ENCODE results near the gene IL17B.
"Not testable (repeated sequence)": the region's sequence is repeated elsewhere in the genome, so short reads cannot be mapped to it uniquely, and the experiment has no call there.

IL17B gene

GRCh38 chr5:149400304-149400703, 21.2 kb upstream of the IL17B start:
- DNase-seq (ENCODE audit: low read depth in 2 of 2): no peak

DNA sequence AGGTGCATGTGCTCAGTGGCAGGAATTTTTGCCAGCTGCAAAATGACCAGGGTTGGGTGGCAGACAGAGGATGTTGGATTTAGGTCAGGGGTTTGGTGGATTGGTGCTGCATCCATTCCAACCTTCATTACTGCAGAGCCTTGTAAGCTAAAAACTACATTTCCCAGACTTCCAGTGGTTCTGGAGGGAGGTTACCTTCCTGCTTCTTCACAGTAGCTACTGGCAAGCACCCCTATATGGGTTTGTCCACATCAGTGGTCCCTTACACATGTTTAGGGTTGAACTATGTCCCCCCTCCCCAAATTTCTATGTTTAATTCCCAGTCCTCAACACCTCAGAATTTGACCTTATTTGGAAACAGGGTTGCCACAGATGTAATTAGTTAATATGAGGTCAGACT, 20.7 kb upstream of the IL17B start:
- DNase-seq (ENCODE audit: low read depth in 2 of 2): no peak

DNA sequence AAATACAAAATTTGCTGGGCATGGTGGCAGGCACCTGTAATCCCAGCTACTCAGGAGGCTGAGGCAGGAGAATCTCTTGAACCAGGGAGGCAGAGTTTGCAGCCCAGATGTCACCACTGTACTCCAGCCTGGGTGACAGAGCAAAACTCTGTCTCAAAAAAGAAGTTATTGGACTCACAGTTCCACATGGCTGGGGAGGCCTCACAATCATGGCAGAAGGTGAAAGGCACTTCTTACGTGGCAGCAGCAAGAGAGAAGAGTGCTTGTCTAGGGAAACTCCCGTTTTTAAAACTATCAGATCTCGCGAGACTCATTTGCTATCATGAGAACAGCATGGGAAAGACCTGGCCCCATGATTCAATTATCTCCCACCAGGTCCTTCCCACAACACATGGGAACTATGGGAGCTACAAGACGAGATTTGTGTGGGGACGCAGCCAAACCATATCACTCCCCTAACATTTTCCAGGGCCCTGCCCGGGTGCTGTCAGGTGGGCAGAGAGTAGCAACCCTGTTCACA, 19.7 kb upstream of the IL17B start:
- DNase-seq (ENCODE audit: low read depth in 2 of 2): not testable (repeated sequence)

- DNase-seq (ENCODE audit: low read depth in 2 of 2): no peak
Measured at GRCh38 chr5:149397530-149397929, 18.4 kb upstream of the IL17B start.

GRCh38 chr5:149394996-149395395, 15.9 kb upstream of the IL17B start:
- DNase-seq (ENCODE audit: low read depth in 2 of 2): not testable (repeated sequence)

DNA sequence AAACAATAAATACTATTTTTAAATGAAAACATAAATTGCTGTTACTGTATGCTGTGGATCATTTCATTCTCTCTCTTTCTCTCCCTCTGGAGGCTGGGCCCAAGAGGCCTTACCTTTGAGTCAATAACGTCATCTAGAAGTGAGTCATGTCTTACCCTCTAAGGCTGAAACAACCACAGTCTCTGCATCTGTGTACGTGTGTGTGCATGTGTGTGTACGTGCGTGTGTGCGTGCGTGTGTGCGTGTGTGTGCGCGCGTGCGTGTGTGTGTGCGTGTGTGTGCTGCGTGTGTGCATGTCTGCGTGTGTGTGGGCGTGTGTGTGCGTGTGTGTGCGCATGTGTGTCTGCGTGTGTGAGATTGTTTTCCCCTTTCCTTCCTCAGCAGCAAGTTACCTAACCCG, 13.6 kb upstream of the IL17B start:
- DNase-seq (ENCODE audit: low read depth in 2 of 2): no peak

GRCh38 chr5:149391524-149391923, 12.4 kb upstream of the IL17B start:
- no peak for DNase-seq (ENCODE audit: low read depth in 2 of 2)

DNA sequence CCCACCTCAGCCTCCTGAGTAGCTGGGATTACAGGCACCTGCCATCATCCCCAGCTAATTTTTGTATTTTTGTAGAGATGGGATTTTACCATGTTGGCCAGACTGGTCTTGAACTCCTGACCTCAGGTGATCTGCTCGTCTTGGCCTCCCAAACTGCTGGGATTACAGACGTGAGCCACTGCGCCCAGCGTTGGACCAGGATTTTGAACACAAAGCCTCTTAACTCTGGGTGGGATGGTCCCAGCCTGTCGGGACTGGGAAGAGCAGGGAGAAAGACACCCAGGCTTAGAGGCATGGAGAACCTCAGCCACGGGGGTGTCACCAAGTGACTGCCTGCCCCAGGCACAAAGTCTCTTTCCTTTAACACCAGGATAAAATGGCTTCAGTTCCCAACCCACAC, 12.0 kb upstream of the IL17B start:
- not testable (repeated sequence) for DNase-seq (ENCODE audit: low read depth in 2 of 2)

- DNase-seq (ENCODE audit: low read depth in 2 of 2): no peak
Measured at GRCh38 chr5:149389552-149390495, 10.7 kb upstream of the IL17B start.

GRCh38 chr5:149388498-149389190, 9.6 kb upstream of the IL17B start:
- DNase-seq (ENCODE audit: low read depth in 2 of 2): no peak

DNA sequence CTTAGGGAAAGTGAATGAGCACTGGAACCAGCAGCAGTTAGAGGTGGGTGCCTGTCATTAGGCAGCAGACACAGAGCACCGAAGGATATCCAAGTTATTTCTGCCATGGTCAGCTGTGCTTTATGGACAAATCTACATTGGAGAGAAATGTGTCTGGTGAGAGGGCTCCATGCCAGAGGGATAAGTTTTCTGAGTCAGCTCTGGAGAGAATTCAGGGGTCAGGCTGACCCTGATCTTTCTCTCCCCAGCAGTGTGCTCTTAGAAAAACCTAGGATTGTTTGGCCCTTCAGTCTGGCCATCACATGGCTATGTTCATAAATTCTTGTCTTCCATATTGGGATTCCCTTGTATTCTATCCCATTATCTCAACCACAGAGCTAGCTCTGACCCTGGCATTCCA, 8.9 kb upstream of the IL17B start:
- DNase-seq (ENCODE audit: low read depth in 2 of 2): no peak

DNA sequence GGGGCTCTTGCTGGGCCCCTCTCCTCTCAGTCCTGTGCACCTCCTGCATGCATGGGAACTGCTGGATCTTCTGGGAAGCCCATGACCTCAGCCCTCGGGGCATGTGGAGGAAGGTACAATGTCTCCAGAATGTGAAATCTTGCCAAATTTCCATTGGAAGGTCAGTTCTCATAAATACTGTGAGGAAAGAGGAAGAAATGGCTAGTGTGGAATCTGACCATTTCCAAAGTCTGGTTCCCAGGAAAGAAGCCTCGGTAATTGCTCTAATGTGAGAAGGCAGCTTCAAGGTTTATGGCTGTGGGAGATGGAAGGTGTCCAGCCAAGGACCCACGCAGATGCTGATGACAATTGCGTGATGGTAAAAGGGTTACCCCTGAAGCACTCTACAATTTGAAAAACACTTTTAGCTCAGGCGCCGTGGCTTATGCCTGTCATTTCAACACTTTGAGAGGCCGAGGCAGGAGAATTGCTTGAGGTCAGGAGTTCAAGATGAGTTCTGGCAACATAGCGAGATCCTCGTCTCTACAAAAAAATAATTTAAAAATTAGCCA, 8.1 kb upstream of the IL17B start:
- no peak for DNase-seq (ENCODE audit: low read depth in 2 of 2)

DNA sequence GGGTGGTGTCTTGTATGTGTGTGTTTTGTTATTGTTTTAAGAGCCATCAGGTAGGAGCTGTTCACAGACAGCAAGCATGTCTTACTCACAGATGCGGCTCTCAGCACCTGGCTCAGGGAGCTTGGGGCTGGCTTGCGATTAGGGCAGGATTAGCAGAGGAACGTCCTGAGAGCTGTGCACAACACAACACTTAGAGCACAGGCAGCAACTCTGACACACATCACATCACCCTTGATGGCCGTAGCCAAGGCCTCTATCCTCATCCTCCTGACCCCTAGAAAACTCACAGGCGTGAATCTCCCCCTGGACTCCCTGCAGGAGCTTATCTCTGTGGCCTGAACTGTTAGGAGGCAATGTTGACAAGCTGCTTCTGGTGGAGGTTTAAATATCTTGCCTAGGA, 7.1 kb upstream of the IL17B start:
- DNase-seq (ENCODE audit: low read depth in 2 of 2): no peak

DNA sequence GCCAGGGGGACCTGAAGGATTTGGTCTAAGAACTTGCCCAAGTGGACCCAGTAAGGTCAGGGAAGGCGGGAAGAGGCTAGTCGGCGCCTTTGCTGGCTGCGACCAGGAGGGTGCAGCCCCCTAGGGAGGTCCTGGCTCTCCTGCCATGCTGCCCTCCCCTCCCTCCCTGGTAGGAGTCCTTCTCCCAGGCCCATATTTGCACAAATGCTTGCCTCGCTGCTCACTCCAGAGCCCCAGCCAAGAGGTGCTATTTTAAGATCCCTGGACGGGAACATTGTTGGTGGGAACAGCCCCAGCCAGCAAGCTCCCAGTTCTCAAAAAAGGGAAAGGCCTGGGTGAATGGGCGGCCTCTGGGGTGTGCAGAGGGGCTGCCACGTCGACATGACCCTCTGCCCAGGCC, 4.3 kb upstream of the IL17B start:
- DNase-seq (ENCODE audit: low read depth in 2 of 2): no peak

DNA sequence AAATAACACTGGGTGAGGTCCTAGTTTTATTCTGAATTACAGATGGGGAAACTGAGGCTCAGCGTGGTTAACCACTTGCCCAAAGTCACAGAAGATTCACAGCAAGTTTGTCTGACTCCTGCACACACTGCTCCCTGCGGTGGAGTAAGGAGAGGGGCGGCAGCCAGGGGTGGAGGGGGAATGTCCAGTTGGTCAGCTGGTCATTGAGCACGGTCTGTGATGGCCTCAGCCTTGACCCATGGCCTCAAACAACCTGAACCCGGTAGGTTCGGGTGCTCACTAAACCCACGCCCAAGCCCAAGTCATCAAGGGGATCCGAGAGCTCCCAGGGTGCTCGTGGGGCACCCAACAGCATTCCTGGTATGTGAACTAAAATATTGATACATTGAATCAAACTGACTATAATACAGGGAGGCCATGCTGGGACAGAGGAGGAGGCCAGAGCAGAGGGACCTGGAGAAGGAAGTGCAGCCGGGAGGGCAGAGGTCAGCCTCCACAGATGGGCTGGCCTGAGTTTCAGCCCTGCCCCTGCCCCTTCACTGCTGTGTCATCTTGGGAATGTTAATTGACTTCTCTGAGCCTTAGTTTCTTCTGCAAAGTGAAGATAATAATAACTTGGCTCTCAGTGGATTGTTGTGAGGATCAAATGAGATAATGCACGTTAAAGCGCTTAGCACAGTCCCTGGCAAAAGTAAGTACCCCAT, 3.6 kb upstream of the IL17B start:
- DNase-seq (ENCODE audit: low read depth in 2 of 2): no peak

GRCh38 chr5:149381986-149382338, 2.9 kb upstream of the IL17B start:
- DNase-seq (ENCODE audit: low read depth in 2 of 2): peak; percentile 60 to 80

DNA sequence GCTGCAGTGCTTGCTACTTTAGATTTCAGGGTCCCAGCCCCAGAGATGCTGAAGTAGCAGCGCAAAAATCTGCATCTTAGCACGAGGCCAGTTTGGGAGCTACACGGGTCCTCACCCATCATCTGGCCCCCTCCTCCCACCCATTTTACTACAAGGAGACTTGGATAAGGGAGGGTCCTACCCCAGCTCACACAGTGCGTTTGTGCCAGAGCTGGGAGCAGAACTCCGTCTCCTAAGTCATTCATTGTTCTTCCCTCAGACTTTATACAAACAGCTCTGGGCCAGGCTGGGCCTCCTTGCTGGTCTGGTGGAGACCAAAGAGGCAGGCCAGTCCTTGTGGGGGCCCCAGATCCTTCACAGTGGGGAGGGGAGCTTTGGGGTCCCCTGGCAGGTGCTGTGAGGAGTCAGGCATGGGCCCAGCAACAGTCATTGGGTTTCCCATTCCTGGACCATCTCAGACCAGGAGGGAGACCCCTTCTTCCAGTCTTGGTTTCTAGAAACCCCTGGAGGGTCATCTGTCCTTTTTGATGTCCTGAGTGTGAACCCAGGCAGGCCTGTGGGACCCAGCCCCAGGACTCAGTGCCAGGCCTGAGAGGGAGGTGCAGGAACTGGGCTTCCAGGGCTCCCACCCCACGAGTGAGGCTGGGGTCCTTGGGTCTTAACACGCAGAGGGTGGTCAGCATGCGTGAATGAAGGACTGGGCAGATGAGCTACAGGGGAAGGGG, 2.3 kb upstream of the IL17B start:
- DNase-seq (ENCODE audit: low read depth in 2 of 2): no peak

- no peak for DNase-seq (ENCODE audit: low read depth in 2 of 2)
Measured at GRCh38 chr5:149380466-149381121, 1.5 kb upstream of the IL17B start.

- no peak for DNase-seq (ENCODE audit: low read depth in 2 of 2)
Measured at GRCh38 chr5:149379818-149380374, 804 bp upstream of the IL17B start.

GRCh38 chr5:149378241-149378820, 761 bp downstream of the IL17B start:
- DNase-seq (ENCODE audit: low read depth in 2 of 2): no peak
